K562 (cell line): Measurements from ENCODE around the gene CDR2L. TPM values are rescaled to one million over a fixed set of nuclear protein-coding genes. Genes with fewer than 3 reads are reported as not detected.

ENCODE experiments used
- ATF7 ChIP-seq: fragments of 450-650 bp; IDR thresholded peaks from 2 replicates; pipeline ENCODE4 v1.7.1; 2014; ENCODE audit warnings: mild to moderate bottlenecking, moderate library complexity
- CBFA2T3 ChIP-seq: fragments of 450-650 bp; IDR thresholded peaks from 2 replicates; pipeline ENCODE4 v1.6.1; 2017
- HCFC1 ChIP-seq: IDR thresholded peaks from 2 replicates; pipeline ENCODE4 v1.6.1; 2012; ENCODE audit warnings: low read depth, low read length, improper control_type of control experiment
- ILF3 ChIP-seq: fragments of 450-650 bp; IDR thresholded peaks from 2 replicates; pipeline ENCODE4 v1.6.1; 2018; ENCODE audit warnings: antibody characterized with exemption, mild to moderate bottlenecking, moderate library complexity, borderline replicate concordance
- MIER1 ChIP-seq: fragments of 450-650 bp; IDR thresholded peaks from 2 replicates; pipeline ENCODE4 v1.6.1; 2016; ENCODE audit warnings: antibody characterized with exemption, mild to moderate bottlenecking, low read depth
- POLR2H ChIP-seq: IDR thresholded peaks from 2 replicates; pipeline ENCODE4 v1.6.1; 2016; ENCODE audit warnings: missing genetic modification characterization, low read depth, mild to moderate bottlenecking, control low read depth, missing compliant biosample characterization, moderate library complexity
- SRF ChIP-seq, 2 experiments: fragments of 250-450, 450-650 bp in 1 of 2; sonication (Bioruptor Pico) in 1 of 2; sonication (generic) in 1 of 2; formaldehyde crosslinking; IDR thresholded peaks; 2 replicates each; pipeline versions ENCODE4 v1.5.0 to v1.5.1; 2020 to 2022; ENCODE audit warnings: mild to moderate bottlenecking in 1 of 2, missing genetic modification reagents in 1 of 2
- TARDBP ChIP-seq: fragments of 450-650 bp; IDR thresholded peaks from 2 replicates; pipeline ENCODE4 v1.6.1; 2016
- TFAM ChIP-seq: fragments of 250-450 bp; sonication (Bioruptor Pico); conservative IDR thresholded peaks from 2 replicates; pipeline ENCODE4 v1.5.0; 2021; ENCODE audit warnings: mild to moderate bottlenecking, moderate library complexity
- ZNF212 ChIP-seq: fragments of 450-650 bp; formaldehyde crosslinking; IDR thresholded peaks from 2 replicates; pipeline ENCODE4 v1.4.0; 2020; ENCODE audit warnings: mild to moderate bottlenecking
- ZNF253 ChIP-seq: fragments of 250-450 bp; sonication (Bioruptor Pico); conservative IDR thresholded peaks from 2 replicates; pipeline ENCODE4 v1.6.1; 2021; ENCODE audit warnings: mild to moderate bottlenecking
- polyA plus RNA-seq, 8 experiments: library from polyadenylated mRNA; depleted of rRNA in 4 of 8; stranded (reverse) in 5 of 8; unstranded in 3 of 8; fragments of >200 nt; fragmentation: Nextera tagmentation in 2 of 8; fragmentation: Illumina TruSeq in 1 of 8; extraction: Ambion mirVana in 2 of 8; extraction: Trizol in 1 of 8; gene quantifications; 2 replicates each; pipeline versions ENCODE4 v1.2.1 to v1.2.3, GENCODE V29; 2011 to 2014; ENCODE audit warnings: inconsistent platforms in 1 of 8, missing spikeins in 1 of 8
- total RNA-seq, 7 experiments: library from RNA; depleted of rRNA in 6 of 7; stranded (reverse); fragments of >200 nt in 6 of 7; fragmentation: Illumina TruSeq in 2 of 7; extraction: Trizol in 2 of 7; gene quantifications; 2 replicates each; pipeline versions ENCODE4 v1.2.1 to v1.2.3, GENCODE V29; 2011 to 2021; ENCODE audit warnings: low replicate concordance in 1 of 7
- TF ChIP-seq, protein P1 (sequence below), 2 experiments: fragments of 450-650 bp; IDR thresholded peaks; 2 replicates each; pipeline ENCODE4 v1.6.1; 2018; ENCODE audit warnings: mild to moderate bottlenecking in 2 of 2, low read depth in 1 of 2; ENCODE audit not compliant: partially characterized antibody in 2 of 2
- TF ChIP-seq, protein P2 (sequence below): fragments of 250-450 bp; sonication (Bioruptor Pico); IDR thresholded peaks from 2 replicates; pipeline ENCODE4 v1.4.0; 2020; ENCODE audit warnings: mild to moderate bottlenecking, moderate library complexity
- TF ChIP-seq, protein P3 (sequence below): sonication (generic); formaldehyde crosslinking; IDR thresholded peaks from 2 replicates; pipeline ENCODE4 v1.8.1; 2023; ENCODE audit warnings: missing genetic modification reagents, mild to moderate bottlenecking, borderline replicate concordance
- TF ChIP-seq, protein P4 (sequence below): sonication (generic); formaldehyde crosslinking; IDR thresholded peaks from 2 replicates; pipeline ENCODE4 v1.8.0; 2022; ENCODE audit warnings: missing genetic modification reagents, mild to moderate bottlenecking, borderline replicate concordance

CDR2L gene
- total and polyA plus RNA-seq, 9 of the 15 experiments (the other 6 are each of a cell fraction or from before 2014, with no cell fraction given), result 2.7 to 16.0 (median 7.3) TPM

DNA sequence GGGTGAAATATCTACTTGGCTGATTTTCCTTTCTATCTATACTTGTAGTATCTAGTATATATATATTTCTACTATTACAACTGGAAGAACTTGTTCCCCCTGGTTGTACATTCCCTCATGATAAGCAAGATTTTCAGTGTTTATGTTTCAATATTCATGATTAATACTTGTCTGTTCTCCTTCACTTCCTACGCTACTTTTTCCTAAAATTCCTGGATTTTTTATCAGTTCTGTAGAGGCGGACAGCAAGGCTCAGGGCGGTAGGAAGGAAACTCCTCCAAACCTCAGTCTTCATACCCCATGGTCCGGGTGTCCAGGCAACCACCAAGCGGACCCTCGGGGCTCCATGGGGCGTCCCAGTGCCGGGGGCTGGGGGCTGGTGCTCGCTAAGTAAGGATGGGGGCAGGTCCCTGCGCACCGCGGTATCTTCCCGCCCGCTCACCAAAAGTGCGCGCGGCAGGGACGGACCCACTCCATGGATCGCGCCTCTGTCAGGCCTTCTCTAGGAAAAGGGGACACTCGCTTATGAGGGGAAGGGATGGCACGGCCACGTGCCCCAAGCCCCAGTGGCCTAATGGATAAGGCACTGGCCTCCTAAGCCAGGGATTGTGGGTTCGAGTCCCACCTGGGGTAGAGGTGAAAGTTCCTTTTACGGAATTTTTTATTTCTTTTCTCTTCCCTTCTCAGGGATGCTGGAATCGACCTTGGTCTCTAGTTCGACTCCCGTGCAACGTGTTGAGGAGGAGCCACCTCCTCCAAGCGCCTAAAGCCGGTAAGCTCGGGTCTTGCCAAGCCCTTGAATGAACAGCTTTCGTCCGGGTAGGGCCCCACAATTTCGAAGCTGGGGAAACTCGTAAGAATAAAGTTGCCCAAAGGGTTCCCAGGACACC lies 46.2 kb downstream of the CDR2L start (continued):
- TF ChIP-seq, protein P1, sequence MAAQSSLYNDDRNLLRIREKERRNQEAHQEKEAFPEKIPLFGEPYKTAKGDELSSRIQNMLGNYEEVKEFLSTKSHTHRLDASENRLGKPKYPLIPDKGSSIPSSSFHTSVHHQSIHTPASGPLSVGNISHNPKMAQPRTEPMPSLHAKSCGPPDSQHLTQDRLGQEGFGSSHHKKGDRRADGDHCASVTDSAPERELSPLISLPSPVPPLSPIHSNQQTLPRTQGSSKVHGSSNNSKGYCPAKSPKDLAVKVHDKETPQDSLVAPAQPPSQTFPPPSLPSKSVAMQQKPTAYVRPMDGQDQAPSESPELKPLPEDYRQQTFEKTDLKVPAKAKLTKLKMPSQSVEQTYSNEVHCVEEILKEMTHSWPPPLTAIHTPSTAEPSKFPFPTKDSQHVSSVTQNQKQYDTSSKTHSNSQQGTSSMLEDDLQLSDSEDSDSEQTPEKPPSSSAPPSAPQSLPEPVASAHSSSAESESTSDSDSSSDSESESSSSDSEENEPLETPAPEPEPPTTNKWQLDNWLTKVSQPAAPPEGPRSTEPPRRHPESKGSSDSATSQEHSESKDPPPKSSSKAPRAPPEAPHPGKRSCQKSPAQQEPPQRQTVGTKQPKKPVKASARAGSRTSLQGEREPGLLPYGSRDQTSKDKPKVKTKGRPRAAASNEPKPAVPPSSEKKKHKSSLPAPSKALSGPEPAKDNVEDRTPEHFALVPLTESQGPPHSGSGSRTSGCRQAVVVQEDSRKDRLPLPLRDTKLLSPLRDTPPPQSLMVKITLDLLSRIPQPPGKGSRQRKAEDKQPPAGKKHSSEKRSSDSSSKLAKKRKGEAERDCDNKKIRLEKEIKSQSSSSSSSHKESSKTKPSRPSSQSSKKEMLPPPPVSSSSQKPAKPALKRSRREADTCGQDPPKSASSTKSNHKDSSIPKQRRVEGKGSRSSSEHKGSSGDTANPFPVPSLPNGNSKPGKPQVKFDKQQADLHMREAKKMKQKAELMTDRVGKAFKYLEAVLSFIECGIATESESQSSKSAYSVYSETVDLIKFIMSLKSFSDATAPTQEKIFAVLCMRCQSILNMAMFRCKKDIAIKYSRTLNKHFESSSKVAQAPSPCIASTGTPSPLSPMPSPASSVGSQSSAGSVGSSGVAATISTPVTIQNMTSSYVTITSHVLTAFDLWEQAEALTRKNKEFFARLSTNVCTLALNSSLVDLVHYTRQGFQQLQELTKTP (IDR thresholded peaks at IDR 0.05; ENCODE audit: low read depth in 1 of 2, partially characterized antibody in 2 of 2), result peak in 1 of 2 experiments; percentile 80
- 0 out of 4 replicates have a peak, but pooled peaks of 1 of the 2 experiments have one; percentile 36 for TF ChIP-seq SRF (CRISPR knock-in tag; IDR thresholded peaks at IDR 0.05)
- peak; percentile 80; the same call in 1 of the 2 replicates for TF ChIP-seq ILF3
- peak; percentile 2; the same call in 1 of the 2 replicates for TF ChIP-seq CBFA2T3
- 0 out of 2 replicates have a peak, but pooled peaks have one; percentile 17 for TF ChIP-seq ZNF212 (CRISPR knock-in tag)
- 0 out of 2 replicates have a peak, but pooled peaks have one; percentile 29 for TF ChIP-seq MIER1
- peak; percentile 63; the same call in 1 of the 2 replicates for TF ChIP-seq ATF7
- no peak for TF ChIP-seq ZNF253
- TF ChIP-seq, protein P2, sequence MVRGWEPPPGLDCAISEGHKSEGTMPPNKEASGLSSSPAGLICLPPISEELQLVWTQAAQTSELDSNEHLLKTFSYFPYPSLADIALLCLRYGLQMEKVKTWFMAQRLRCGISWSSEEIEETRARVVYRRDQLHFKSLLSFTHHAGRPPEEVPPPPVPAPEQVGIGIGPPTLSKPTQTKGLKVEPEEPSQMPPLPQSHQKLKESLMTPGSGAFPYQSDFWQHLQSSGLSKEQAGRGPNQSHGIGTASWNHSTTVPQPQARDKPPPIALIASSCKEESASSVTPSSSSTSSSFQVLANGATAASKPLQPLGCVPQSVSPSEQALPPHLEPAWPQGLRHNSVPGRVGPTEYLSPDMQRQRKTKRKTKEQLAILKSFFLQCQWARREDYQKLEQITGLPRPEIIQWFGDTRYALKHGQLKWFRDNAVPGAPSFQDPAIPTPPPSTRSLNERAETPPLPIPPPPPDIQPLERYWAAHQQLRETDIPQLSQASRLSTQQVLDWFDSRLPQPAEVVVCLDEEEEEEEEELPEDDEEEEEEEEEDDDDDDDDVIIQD (CRISPR knock-in tag), result no peak
- no peak for TF ChIP-seq TFAM (CRISPR knock-in tag)
- TF ChIP-seq POLR2H (tag), result peak; percentile 99
- TF ChIP-seq HCFC1, result peak; percentile 53
- TF ChIP-seq, protein P3, sequence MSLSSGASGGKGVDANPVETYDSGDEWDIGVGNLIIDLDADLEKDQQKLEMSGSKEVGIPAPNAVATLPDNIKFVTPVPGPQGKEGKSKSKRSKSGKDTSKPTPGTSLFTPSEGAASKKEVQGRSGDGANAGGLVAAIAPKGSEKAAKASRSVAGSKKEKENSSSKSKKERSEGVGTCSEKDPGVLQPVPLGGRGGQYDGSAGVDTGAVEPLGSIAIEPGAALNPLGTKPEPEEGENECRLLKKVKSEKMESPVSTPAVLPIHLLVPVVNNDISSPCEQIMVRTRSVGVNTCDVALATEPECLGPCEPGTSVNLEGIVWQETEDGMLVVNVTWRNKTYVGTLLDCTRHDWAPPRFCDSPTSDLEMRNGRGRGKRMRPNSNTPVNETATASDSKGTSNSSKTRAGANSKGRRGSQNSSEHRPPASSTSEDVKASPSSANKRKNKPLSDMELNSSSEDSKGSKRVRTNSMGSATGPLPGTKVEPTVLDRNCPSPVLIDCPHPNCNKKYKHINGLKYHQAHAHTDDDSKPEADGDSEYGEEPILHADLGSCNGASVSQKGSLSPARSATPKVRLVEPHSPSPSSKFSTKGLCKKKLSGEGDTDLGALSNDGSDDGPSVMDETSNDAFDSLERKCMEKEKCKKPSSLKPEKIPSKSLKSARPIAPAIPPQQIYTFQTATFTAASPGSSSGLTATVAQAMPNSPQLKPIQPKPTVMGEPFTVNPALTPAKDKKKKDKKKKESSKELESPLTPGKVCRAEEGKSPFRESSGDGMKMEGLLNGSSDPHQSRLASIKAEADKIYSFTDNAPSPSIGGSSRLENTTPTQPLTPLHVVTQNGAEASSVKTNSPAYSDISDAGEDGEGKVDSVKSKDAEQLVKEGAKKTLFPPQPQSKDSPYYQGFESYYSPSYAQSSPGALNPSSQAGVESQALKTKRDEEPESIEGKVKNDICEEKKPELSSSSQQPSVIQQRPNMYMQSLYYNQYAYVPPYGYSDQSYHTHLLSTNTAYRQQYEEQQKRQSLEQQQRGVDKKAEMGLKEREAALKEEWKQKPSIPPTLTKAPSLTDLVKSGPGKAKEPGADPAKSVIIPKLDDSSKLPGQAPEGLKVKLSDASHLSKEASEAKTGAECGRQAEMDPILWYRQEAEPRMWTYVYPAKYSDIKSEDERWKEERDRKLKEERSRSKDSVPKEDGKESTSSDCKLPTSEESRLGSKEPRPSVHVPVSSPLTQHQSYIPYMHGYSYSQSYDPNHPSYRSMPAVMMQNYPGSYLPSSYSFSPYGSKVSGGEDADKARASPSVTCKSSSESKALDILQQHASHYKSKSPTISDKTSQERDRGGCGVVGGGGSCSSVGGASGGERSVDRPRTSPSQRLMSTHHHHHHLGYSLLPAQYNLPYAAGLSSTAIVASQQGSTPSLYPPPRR (CRISPR knock-in tag), result no peak
- TF ChIP-seq, protein P4, sequence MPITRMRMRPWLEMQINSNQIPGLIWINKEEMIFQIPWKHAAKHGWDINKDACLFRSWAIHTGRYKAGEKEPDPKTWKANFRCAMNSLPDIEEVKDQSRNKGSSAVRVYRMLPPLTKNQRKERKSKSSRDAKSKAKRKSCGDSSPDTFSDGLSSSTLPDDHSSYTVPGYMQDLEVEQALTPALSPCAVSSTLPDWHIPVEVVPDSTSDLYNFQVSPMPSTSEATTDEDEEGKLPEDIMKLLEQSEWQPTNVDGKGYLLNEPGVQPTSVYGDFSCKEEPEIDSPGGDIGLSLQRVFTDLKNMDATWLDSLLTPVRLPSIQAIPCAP (CRISPR knock-in tag), result peak; percentile 38; the same call in 1 of the 2 replicates
- peak; percentile 51; the same call in 1 of the 2 replicates for TF ChIP-seq TARDBP
